ENCODE measurements around the gene TBC1D16.

Gene TBC1D16

GRCh38 chr17:80024206-80024972, 11.3 kb downstream of the TBC1D16 start:
- DNase-seq = no peak

- no peak for DNase-seq
These were observed 12.0 kb downstream of the TBC1D16 start for GRCh38 chr17:80023481-80024205.

GRCh38 chr17:80021600-80021999, 14.1 kb downstream of the TBC1D16 start:
- DNase-seq = no peak

- no peak for DNase-seq
These were observed 16.6 kb downstream of the TBC1D16 start for GRCh38 chr17:80018917-80019651.

GRCh38 chr17:80017226-80018010, 18.3 kb downstream of the TBC1D16 start:
- no peak for DNase-seq

DNA sequence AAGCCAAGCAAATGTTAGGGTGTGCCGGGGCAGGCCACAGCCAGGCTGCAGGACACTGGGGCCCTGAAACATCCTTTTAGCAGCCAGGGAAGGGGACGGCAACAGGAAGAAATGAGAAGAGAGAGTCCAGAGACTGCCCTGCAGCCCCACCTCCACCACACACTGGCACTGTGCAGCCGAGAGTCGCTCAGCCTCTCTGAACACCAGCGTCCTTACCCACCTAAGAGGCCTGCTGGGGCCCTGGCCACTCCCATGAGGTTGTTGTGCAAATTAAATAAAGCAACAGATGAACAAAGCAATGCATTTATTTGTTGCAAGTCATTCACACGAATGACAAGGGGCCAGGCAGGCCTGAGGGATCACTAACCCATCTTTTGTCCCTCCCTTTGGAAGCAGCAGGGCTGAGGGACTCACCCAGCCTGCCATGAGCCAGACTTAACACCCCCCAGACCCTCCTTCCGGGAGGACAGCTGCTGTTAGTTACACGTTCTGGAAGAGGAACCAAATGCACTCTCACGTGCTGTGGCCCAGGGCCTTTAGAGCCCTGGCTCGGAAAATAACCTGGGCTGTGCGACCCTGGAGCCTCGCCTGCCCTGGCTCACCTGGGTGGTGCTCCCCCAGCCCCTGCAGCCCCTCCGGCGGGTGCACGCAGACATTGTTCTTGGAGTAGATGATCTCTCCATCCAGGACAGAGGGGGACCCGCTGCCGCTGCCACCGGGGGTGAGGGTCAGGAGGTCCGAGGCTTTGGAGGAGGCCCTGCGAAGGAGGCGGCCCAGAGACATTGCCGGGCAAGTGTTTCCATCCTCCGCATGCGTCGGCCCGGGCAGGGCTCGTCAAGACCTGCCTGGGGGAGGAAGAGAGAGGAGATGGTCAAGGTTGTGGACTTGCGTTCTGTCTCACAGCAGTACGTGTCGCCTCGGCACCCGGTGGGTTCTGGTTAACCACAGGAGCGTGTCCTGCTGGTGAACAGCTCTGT, 22.6 kb downstream of the TBC1D16 start:
- DNase-seq = no peak

- DNase-seq = no peak
These were observed 23.6 kb downstream of the TBC1D16 start for GRCh38 chr17:80011989-80012555.

- DNase-seq = no peak
These were observed 25.3 kb downstream of the TBC1D16 start for GRCh38 chr17:80010283-80010858.

DNA sequence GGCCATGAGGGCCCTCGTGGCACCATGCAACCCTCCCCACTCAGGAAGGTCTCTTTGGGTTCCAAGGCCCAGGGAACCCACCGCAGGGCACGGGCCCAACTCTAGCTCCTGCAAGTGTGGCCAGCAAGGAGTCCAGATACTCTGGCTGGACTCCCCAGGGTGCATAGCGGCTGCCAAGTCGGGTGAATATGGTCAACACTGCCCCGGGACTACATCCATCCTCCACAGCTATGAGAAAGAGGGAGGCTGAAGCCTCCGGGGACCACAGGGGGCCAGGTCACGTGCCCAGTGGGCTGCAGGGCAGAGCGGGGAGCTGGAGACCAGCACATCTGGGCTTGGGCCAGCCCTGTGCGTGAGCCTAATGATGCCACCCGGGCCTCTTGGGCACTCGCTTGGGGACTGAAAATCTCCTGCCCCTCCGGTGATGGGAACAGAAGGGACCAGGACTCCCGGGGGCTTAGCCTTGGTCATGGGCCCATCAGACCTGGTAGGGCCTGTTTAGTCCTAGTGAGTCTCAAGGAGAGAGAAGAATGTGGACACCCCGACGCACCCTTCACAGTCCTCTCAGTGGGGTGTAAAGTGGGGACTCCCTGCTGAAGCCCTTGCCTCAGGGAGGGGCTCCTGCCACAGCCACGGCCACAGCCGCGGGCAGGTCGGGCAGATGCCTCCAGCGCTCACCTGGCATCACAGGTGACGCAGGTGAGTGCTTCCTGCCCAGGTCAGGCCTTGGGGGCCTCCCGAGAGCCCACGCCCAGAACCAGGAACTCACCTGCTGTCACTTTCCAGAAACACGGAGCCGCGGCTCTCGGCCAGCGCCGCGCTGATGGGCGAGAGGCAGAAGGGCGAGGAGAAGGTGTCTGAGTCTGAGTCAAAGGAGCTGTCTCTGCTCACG, 26.0 kb downstream of the TBC1D16 start:
- no peak for DNase-seq

GRCh38 chr17:80008848-80009247, 26.8 kb downstream of the TBC1D16 start:
- no peak for DNase-seq

DNA sequence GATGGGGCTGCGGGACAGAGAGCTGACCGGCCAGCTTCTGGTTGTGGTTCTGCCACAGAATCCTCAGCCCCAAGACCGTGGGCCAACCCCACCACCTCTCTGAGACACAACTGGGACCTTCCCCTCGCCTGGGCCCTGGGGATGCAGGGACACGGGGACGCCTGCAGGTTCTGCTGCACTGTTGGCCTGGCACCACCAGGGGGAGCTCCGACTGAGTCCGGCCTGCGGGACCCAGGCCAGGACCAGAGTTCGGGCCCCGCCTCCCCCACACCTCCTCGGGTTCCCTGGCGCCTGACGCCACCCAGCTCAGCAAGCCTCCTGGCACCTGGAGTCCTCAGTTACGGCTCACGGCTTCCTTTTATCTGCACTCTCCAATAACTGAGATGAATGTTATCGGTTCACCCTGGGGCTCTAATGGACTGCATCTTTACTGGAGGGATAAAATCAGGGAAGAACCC, 27.3 kb downstream of the TBC1D16 start:
- peak; percentile 83 for DNase-seq

DNA sequence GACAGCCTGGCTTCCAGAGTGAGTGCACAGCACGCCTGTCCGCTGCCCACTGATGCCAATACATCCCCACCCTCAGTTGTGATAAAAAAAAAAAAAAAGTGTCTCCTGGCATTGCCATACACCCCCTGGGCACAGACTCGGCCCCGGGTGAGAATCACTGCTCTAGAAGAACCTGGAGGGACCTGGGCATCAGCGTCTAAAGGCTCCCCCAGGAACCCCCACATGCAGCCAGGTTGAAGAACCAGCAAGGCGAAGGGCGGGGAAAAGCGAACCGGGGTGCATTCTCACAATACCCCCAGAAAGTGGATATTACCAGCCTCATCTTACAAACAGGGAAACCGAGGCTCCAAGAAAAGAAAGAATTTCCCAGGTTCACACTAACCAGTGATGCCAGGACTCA, 27.7 kb downstream of the TBC1D16 start:
- no peak for DNase-seq

- DNase-seq = no peak
These were observed 28.6 kb downstream of the TBC1D16 start for GRCh38 chr17:80006811-80007752.

DNA sequence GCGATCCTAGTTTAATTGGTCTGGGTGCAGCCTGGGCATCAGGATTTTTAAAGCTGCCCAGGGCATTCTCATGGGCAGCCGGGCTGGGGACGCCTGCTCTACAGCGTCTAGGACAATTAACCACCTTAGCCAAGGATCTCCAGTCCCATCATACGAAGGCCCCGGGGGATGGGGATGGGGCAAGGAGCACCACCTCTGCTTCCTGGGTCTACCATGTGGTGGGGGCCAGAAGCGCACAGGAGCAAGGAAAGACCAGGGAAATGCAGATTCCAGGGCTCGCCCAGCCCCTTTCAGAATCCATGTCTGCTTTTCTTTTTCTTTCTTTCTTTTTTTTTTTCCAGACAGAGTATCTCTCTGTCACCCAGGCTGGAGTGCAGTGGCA, 29.3 kb downstream of the TBC1D16 start:
- no peak for DNase-seq

- DNase-seq = peak; percentile 58
These were observed 30.0 kb downstream of the TBC1D16 start for GRCh38 chr17:80005360-80006338.

- no peak for DNase-seq
These were observed 31.7 kb downstream of the TBC1D16 start for GRCh38 chr17:80003969-80004368.
